DOHH2 (cell line): Measurements from ENCODE around the gene COL4A1.

ENCODE experiments used
- H3F3A ChIP-seq: fragments of 200-600 bp; sonication (generic), shearing (Covaris generic); 2 replicates; pipeline ENCODE4 v1.6.0; 2016; ENCODE audit warnings: antibody characterized with exemption, mild to moderate bottlenecking; ENCODE audit not compliant: control insufficient read depth, insufficient read depth
- H3K27ac ChIP-seq: fragments of 200-600 bp; sonication (generic); 2 replicates; pipeline ENCODE4 v1.5.1; 2014; ENCODE audit warnings: low read depth, mild to moderate bottlenecking, low read length, moderate library complexity
- H3K27me3 ChIP-seq: fragments of 200-600 bp; sonication (generic); 2 replicates; pipeline ENCODE4 v1.6.1; 2014; ENCODE audit warnings: mild to moderate bottlenecking, low read length, mixed read lengths; ENCODE audit not compliant: control insufficient read depth
- H3K36me3 ChIP-seq: fragments of 200-600 bp; sonication (generic); 2 replicates; pipeline ENCODE4 v1.6.1; 2014; ENCODE audit warnings: mild to moderate bottlenecking, low read length, moderate library complexity, mixed read lengths; ENCODE audit not compliant: control insufficient read depth
- H3K4me1 ChIP-seq: fragments of 200-600 bp; sonication (generic); 2 replicates; pipeline ENCODE4 v1.6.1; 2014; ENCODE audit warnings: mild to moderate bottlenecking, low read length, mixed read lengths; ENCODE audit not compliant: control insufficient read depth
- H3K4me2 ChIP-seq: fragments of 200-600 bp; sonication (generic); 2 replicates; pipeline ENCODE4 v1.6.0; 2014; ENCODE audit warnings: mild to moderate bottlenecking, low read length, moderate library complexity
- H3K4me3 ChIP-seq: fragments of 200-600 bp; sonication (generic); 2 replicates; pipeline ENCODE4 v1.5.1; 2014; ENCODE audit warnings: mild to moderate bottlenecking, low read length, mixed read lengths
- H3K79me2 ChIP-seq: fragments of 200-600 bp; sonication (generic); 2 replicates; pipeline ENCODE4 v1.6.1; 2014; ENCODE audit warnings: mild to moderate bottlenecking, low read length, mixed read lengths; ENCODE audit not compliant: control insufficient read depth
- H3K9me2 ChIP-seq: fragments of 200-600 bp; sonication (generic); replicated peaks from 2 replicates; pipeline ENCODE4 v1.6.1; 2014; ENCODE audit warnings: mild to moderate bottlenecking, low read length, mixed read lengths; ENCODE audit not compliant: control insufficient read depth
- H3K9me3 ChIP-seq: fragments of 200-600 bp; sonication (generic); 2 replicates; pipeline ENCODE4 v1.6.1; 2014; ENCODE audit warnings: antibody characterized with exemption, low read length, mixed read lengths; ENCODE audit not compliant: control insufficient read depth, insufficient read depth
- H4K20me1 ChIP-seq: fragments of 200-600 bp; sonication (generic); 2 replicates; pipeline ENCODE4 v1.6.0; 2014; ENCODE audit warnings: low read depth, mild to moderate bottlenecking, antibody characterized with exemption, low read length, moderate library complexity; ENCODE audit not compliant: control insufficient read depth, insufficient read depth
- EZH2phosphoT487 ChIP-seq: fragments of 200-600 bp; sonication (generic); IDR thresholded peaks from 2 replicates; pipeline ENCODE4 v1.6.1; 2017; ENCODE audit warnings: borderline replicate concordance, mild to moderate bottlenecking, antibody characterized with exemption, low read length, moderate library complexity, mixed read lengths
- TF ChIP-seq, protein P1 (sequence below): fragments of 200-600 bp; sonication (generic); IDR thresholded peaks from one replicate; pipeline ENCODE4 v1.5.1; 2014; ENCODE audit warnings: antibody characterized with exemption, mild to moderate bottlenecking, low read depth, low read length; ENCODE audit not compliant: poor library complexity, severe bottlenecking

COL4A1 gene

DNA sequence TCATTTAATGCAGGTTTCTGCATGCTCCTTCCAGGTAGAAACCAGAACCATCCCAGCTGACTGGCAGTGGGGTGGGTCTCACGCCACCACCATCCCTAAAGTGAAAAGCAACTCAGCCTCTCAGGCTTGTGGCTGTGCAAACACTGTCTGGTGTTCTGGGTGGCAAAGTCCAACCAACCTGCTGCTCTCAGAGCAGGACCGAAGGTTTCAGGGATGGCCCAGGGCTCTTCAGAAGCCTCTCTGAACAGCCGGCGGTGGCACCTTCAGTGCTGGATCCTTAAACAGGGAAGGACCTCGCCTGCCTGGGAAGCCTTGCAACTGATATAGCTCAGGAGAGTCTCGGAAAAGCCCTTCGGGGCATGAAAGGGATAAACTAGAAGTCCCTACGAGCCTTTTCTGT is 100.8 kb downstream of the COL4A1 start:
- no peak for TF ChIP-seq EZH2phosphoT487
- TF ChIP-seq, protein P1, sequence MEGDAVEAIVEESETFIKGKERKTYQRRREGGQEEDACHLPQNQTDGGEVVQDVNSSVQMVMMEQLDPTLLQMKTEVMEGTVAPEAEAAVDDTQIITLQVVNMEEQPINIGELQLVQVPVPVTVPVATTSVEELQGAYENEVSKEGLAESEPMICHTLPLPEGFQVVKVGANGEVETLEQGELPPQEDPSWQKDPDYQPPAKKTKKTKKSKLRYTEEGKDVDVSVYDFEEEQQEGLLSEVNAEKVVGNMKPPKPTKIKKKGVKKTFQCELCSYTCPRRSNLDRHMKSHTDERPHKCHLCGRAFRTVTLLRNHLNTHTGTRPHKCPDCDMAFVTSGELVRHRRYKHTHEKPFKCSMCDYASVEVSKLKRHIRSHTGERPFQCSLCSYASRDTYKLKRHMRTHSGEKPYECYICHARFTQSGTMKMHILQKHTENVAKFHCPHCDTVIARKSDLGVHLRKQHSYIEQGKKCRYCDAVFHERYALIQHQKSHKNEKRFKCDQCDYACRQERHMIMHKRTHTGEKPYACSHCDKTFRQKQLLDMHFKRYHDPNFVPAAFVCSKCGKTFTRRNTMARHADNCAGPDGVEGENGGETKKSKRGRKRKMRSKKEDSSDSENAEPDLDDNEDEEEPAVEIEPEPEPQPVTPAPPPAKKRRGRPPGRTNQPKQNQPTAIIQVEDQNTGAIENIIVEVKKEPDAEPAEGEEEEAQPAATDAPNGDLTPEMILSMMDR, result no peak
- Histone ChIP-seq H3K27ac (no peak overlapping the region), H3F3A (no peaks in the 10 kb centered on the region), H3K27me3 (no peaks in the 10 kb centered on the region), H3K9me2 (no peaks in the 10 kb centered on the region), H3K79me2 (no peaks in the 10 kb centered on the region), H3K9me3 (no peaks in the 10 kb centered on the region), H3K4me3 (no peak overlapping the region), H3K36me3 (no peaks in the 10 kb centered on the region), H4K20me1 (no peaks in the 10 kb centered on the region), H3K4me2 (no peak overlapping the region), H3K4me1 (no peaks in the 10 kb centered on the region)

DNA sequence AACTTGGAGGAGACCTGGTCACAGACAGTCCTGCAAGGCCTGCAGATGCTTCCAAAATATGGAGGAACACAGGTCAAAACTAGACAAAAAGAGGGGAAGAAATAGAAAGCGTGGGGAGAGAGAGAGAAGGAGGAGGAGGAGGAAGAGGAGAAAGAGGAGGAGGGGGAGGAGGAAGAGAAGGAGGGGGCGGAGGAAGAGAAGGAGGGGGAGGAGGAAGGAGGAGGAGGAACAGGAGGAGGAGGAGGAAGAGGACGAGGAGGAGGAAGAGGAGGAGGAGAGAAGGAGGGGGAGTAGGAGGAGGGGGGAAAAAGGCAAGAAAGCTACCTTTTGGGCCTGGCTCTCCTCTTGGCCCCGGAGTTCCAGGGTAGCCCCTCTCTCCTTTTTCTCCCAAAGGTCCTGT is 105.8 kb downstream of the COL4A1 start:
- H3K9me3 ChIP-seq, result no peaks in the 10 kb centered on the region
- no peak overlapping the region for H3K4me3 ChIP-seq
- no peak overlapping the region for H3K4me2 ChIP-seq
- H3F3A ChIP-seq, result no peaks in the 10 kb centered on the region
- H3K36me3 ChIP-seq, result no peaks in the 10 kb centered on the region
- H3K4me1 ChIP-seq, result no peaks in the 10 kb centered on the region
- no peaks in the 10 kb centered on the region for H3K27me3 ChIP-seq
- H3K9me2 ChIP-seq, result no peaks in the 10 kb centered on the region
- no peaks in the 10 kb centered on the region for H3K79me2 ChIP-seq
- no peaks in the 10 kb centered on the region for H4K20me1 ChIP-seq
- H3K27ac ChIP-seq, result no peak overlapping the region
- TF ChIP-seq, protein P1, result no peak
- no peak for TF ChIP-seq EZH2phosphoT487

GRCh38 chr13:110200276-110200870 is 106.6 kb downstream of the COL4A1 start:
- Histone ChIP-seq H3F3A (no peaks in the 10 kb centered on the region), H3K4me1 (no peaks in the 10 kb centered on the region), H3K36me3 (no peaks in the 10 kb centered on the region), H4K20me1 (no peaks in the 10 kb centered on the region), H3K79me2 (no peaks in the 10 kb centered on the region), H3K9me3 (no peaks in the 10 kb centered on the region), H3K27me3 (no peaks in the 10 kb centered on the region), H3K4me3 (no peak overlapping the region), H3K4me2 (no peak overlapping the region), H3K9me2 (no peaks in the 10 kb centered on the region), H3K27ac (no peak overlapping the region)
- TF ChIP-seq, protein P1, result no peak
- TF ChIP-seq EZH2phosphoT487, result no peak
